Heart right ventricle (tissue), 16 donors: ENCODE measurements around the gene SPON2. TPM values are rescaled to one million over a fixed set of nuclear protein-coding genes. Genes with fewer than 3 reads are reported as not detected.

Source experiments
- ATAC-seq, 8 donors: fragments of 200-7000 bp; cut with Tn5 transposase; one replicate each; pipeline ENCODE4 v1.9.1; 2020; ENCODE audit warnings: mild to moderate bottlenecking in 8 of 8, moderate library complexity in 8 of 8, moderate number of reproducible peaks in 1 of 8
- DNase-seq, 2 donors: peaks; one replicate each; pipeline ENCODE4 v3.0.0-alpha.2; 2020
- H3K27ac ChIP-seq, 10 donors: fragments of 200-600 bp; sonication (generic) in 2 of 10; one replicate each; pipeline versions ENCODE4 v1.5.0 to v1.8.0; 2020 to 2022; ENCODE audit warnings: mild to moderate bottlenecking in 3 of 10
- H3K27me3 ChIP-seq, 7 donors: fragments of 200-600 bp; one replicate each; pipeline ENCODE4 v1.8.0; 2021 to 2022; ENCODE audit warnings: mild to moderate bottlenecking in 2 of 7
- H3K36me3 ChIP-seq, 9 donors: fragments of 200-600 bp; sonication (generic) in 1 of 9; one replicate each; pipeline versions ENCODE4 v1.5.0 to v1.8.0; 2020 to 2022; ENCODE audit warnings: mild to moderate bottlenecking in 2 of 9
- H3K4me1 ChIP-seq, 9 donors: fragments of 200-600 bp; sonication (generic) in 1 of 9; one replicate each; pipeline versions ENCODE4 v1.5.0 to v1.8.0; 2020 to 2022; ENCODE audit warnings: mild to moderate bottlenecking in 4 of 9
- H3K4me3 ChIP-seq, 10 donors: fragments of 200-600 bp; sonication (generic) in 2 of 10; one replicate each; pipeline versions ENCODE4 v1.5.0 to v1.8.0; 2020 to 2022; ENCODE audit warnings: mild to moderate bottlenecking in 7 of 10, moderate library complexity in 2 of 10
- H3K9me3 ChIP-seq, 11 donors: fragments of 200-600 bp in 10 of 11; sonication (generic) in 2 of 11; one replicate each; pipeline versions ENCODE4 v1.5.0 to v1.8.0; 2013 to 2022; ENCODE audit warnings: mild to moderate bottlenecking in 2 of 11, control low read depth in 1 of 11, moderate library complexity in 1 of 11
- CTCF ChIP-seq, 9 donors: fragments of 200-600 bp; sonication (generic) in 2 of 9; IDR thresholded peaks; one replicate each; pipeline versions ENCODE4 v1.5.0 to v1.8.0; 2021 to 2022; ENCODE audit warnings: antibody characterized with exemption in 9 of 9, mild to moderate bottlenecking in 5 of 9, moderate library complexity in 1 of 9
- WGBS, 2 donors: extraction: QIAGEN DNeasy Blood & Tissue Kit; methylation state at CpG; one replicate each; pipeline ENCODE4 v1.1.7; 2013; ENCODE audit warnings: inconsistent platforms in 1 of 2; 5-methylcytosine and 5-hydroxymethylcytosine counted together
- intact Hi-C, 10 donors: fragments of 100-400 bp; cut with DNase I; formaldehyde crosslinking; loops; one replicate each; pipeline versions ENCODE4 v1.11.1 to v1.14.2; 2022
- polyA plus RNA-seq, 2 donors: library from polyadenylated mRNA; stranded (reverse); fragments of 200-250 nt; gene quantifications; one replicate each; pipeline ENCODE4 v1.2.3, GENCODE V29; 2013
- total RNA-seq, 10 donors: library from RNA; stranded (reverse); fragmentation: NEBNext Ultra II Directional in 3 of 10; extraction: Animal tissue kit (Norgen Biotek cat#: 25700) in 3 of 10; gene quantifications; one replicate each; pipeline versions ENCODE4 v1.2.1 to v1.2.4, GENCODE V29; 2021 to 2023
- donor health status: Arrhythmogenic right ventricular cardiomyopathy.
- donor health status: ischemic (EF 13 %, LVEDD 7.1; RV severe dilation, severe dysfunction).
- donor health status: healthy with polysubstance abuse.
- donor health status: DM: no; HTN: yes; CAD: no.
- donor health status: DM: no; HTN: no; CAD: no.
- donor health status: ischemic (EF 25% LVEDD 6.9; RV normal size, moderate dysfunction).
- donor health status: ischemic (EF 25% LVEDD 5.7; RV mildly dilated, moderate dysfunction).
- donor health status: healthy.
- donor health status: DM: yes; HTN: yes; CAD: no.
- donor health status: Ischemic cardiomyopathy.
- donor health status: ischemic (EF 35%, LVEDD 5.7; RV mildly dilated, moderate dysfunction).
- donor health status: nonischemic (EF 11% LVEDD 7.7; RV severe dilation, severe dysfunction).
- donor health status: DM: yes; HTN: yes; CAD: no.
- donor health status: PGD.
- donor health status: ischemic (EF 29% LVEDD 5.4; RV normal size, mild dysfunction).
- donor health status: nonischemic (EF 23%, LVEDD 6.1; RV moderate dilation, normal function).

Gene SPON2
- total and polyA plus RNA-seq, 12 donors: 5.3 to 40.5 (median 12.1) TPM

- 86 to 90% methylated on average over 13 of the region's 13 CpGs for WGBS, 2 donors
- H3K9me3 ChIP-seq: no peaks in the 10 kb centered on the region
These were observed 7.3 kb downstream of the SPON2 start for GRCh38 chr4:1164956-1165545.

GRCh38 chr4:1164444-1164843, 7.9 kb downstream of the SPON2 start:
- ATAC-seq (no peak), DNase-seq (no peak)
- intact Hi-C loops: loop anchor here in 6 of 10 donors (10.0 kb wide), 1 partner anchor 180 kb away; the partner anchor contains the start of gene UVSSA (in 6 of the 6)
- Histone ChIP-seq H3K9me3 (no peaks in the 10 kb centered on the region), H3K27ac (no peak overlapping the region), H3K27me3 (peaks cover 0 to 10% (median 0%) of the 10 kb centered on the region in 7 donors), H3K4me1 (peaks cover 0 to 24% (median 9%) of the 10 kb centered on the region in 9 donors), H3K36me3 (peaks cover 0 to 6% (median 0%) of the 10 kb centered on the region in 9 donors), H3K4me3 (no peak overlapping the region)
- TF ChIP-seq CTCF (IDR thresholded peaks at IDR 0.05): no peak
- 92 to 94% methylated on average over 5 of the region's 5 CpGs for WGBS, 2 donors

More at GRCh38 chr4:1164956-1165545, 7.3 kb downstream of the SPON2 start:
- no peak for DNase-seq
- H3K36me3 ChIP-seq: peaks cover 0 to 12% (median 0%) of the 10 kb centered on the region in 9 donors
- intact Hi-C loops: loop anchor here in 9 of 10 donors (5.0 to 10.0 kb wide), 6 partner anchors 42 to 180 kb away; partner anchors contain the start of genes CTBP1 (in 6 of the 9) and UVSSA (in 6 of the 9)
- H3K4me1 ChIP-seq: peaks cover 0 to 24% (median 9%) of the 10 kb centered on the region in 9 donors
- H3K27ac ChIP-seq: no peak overlapping the region
- peaks cover 0 to 16% (median 6%) of the 10 kb centered on the region in 7 donors for H3K27me3 ChIP-seq
- no peak for ATAC-seq
- no peak for TF ChIP-seq CTCF (IDR thresholded peaks at IDR 0.05)
- no peak overlapping the region for H3K4me3 ChIP-seq

GRCh38 chr4:1164040-1164439, 8.3 kb downstream of the SPON2 start:
- no peak for DNase-seq
- no peak for TF ChIP-seq CTCF (IDR thresholded peaks at IDR 0.05)
- Histone ChIP-seq H3K36me3 (peaks cover 0 to 2% (median 0%) of the 10 kb centered on the region in 9 donors), H3K4me1 (peaks cover 0 to 24% (median 9%) of the 10 kb centered on the region in 9 donors), H3K27ac (peak overlapping the region in 1 of 10 donors; percentile 17), H3K27me3 (peaks cover 0 to 6% (median 0%) of the 10 kb centered on the region in 7 donors), H3K9me3 (peaks cover 0 to 2% (median 0%) of the 10 kb centered on the region in 11 donors), H3K4me3 (no peak overlapping the region)
- intact Hi-C loops: loop anchor here in 6 of 10 donors (10.0 kb wide), 1 partner anchor 181 kb away; the partner anchor contains the start of gene UVSSA (in 6 of the 6)
- WGBS, 2 donors: 88 to 91% methylated on average over 4 of the region's 4 CpGs
- ATAC-seq: no peak

GRCh38 chr4:1160351-1160750, 12.0 kb downstream of the SPON2 start:
- ATAC-seq (no peak), DNase-seq (no peak)
- no peak for TF ChIP-seq CTCF (IDR thresholded peaks at IDR 0.05)
- Histone ChIP-seq H3K27ac (no peak overlapping the region), H3K4me3 (no peak overlapping the region), H3K9me3 (peaks cover 0 to 19% (median 11%) of the 10 kb centered on the region in 11 donors), H3K4me1 (peaks cover 0 to 3% (median 0%) of the 10 kb centered on the region in 9 donors), H3K36me3 (no peaks in the 10 kb centered on the region), H3K27me3 (no peaks in the 10 kb centered on the region)
- 75 to 86% methylated on average over 1 of the region's 1 CpG for WGBS, 2 donors
- intact Hi-C loops: loop anchor here in 6 of 10 donors (10.0 kb wide), 1 partner anchor 184 kb away; the partner anchor contains the start of gene UVSSA (in 6 of the 6)
